ENCODE results near the gene PHF2. TPM values are rescaled to one million over a fixed set of nuclear protein-coding genes. Genes with fewer than 3 reads are reported as not detected.
"Not testable (repeated sequence)": the region's sequence is repeated elsewhere in the genome, so short reads cannot be mapped to it uniquely, and the experiment has no call there.

Gene PHF2
- total RNA-seq, 1 donor from 2014 or later, result 18.8 TPM

GRCh38 chr9:93667006-93667405 lies 90.6 kb downstream of the PHF2 start:
- Histone ChIP-seq H3K36me3 (ENCODE audit: control insufficient read depth in 3 of 3, insufficient read depth in 3 of 3, low read length in 3 of 3) (peaks cover 30 to 41% (median 35%) of the 10 kb centered on the region in 3 donors), H3K27me3 (ENCODE audit: control insufficient read depth in 3 of 3, insufficient read depth in 3 of 3, low read length in 3 of 3) (no peaks in the 10 kb centered on the region), H3K9ac (ENCODE audit: low read depth in 1 of 3, low read length in 3 of 3) (no peak overlapping the region), H3K4me1 (ENCODE audit: control insufficient read depth in 3 of 3, insufficient read depth in 3 of 3, low read length in 3 of 3) (no peaks in the 10 kb centered on the region), H3K27ac (ENCODE audit: low read depth, low read length) (no peak overlapping the region), H3K9me3 (ENCODE audit: control insufficient read depth in 3 of 3, low read length in 3 of 3) (no peaks in the 10 kb centered on the region), H3K4me3 (ENCODE audit: low read length in 3 of 3) (no peak overlapping the region)

- peaks cover 26 to 35% (median 31%) of the 10 kb centered on the region in 3 donors for H3K36me3 ChIP-seq (ENCODE audit: control insufficient read depth in 3 of 3, insufficient read depth in 3 of 3, low read length in 3 of 3)
- H3K4me1 ChIP-seq (ENCODE audit: control insufficient read depth in 3 of 3, insufficient read depth in 3 of 3, low read length in 3 of 3), result no peaks in the 10 kb centered on the region
- no peak overlapping the region for H3K27ac ChIP-seq (ENCODE audit: low read depth, low read length)
- H3K27me3 ChIP-seq (ENCODE audit: control insufficient read depth in 3 of 3, insufficient read depth in 3 of 3, low read length in 3 of 3), result no peaks in the 10 kb centered on the region
- no peaks in the 10 kb centered on the region for H3K9me3 ChIP-seq (ENCODE audit: control insufficient read depth in 3 of 3, low read length in 3 of 3)
- H3K9ac ChIP-seq (ENCODE audit: low read depth in 1 of 3, low read length in 3 of 3), result no peak overlapping the region
- no peak overlapping the region for H3K4me3 ChIP-seq (ENCODE audit: low read length in 3 of 3)
Measured at GRCh38 chr9:93667627-93668026, 91.2 kb downstream of the PHF2 start.

- no peaks in the 10 kb centered on the region for H3K4me1 ChIP-seq (ENCODE audit: control insufficient read depth in 3 of 3, insufficient read depth in 3 of 3, low read length in 3 of 3)
- H3K4me3 ChIP-seq (ENCODE audit: low read length in 3 of 3), result no peak overlapping the region
- H3K9me3 ChIP-seq (ENCODE audit: control insufficient read depth in 3 of 3, low read length in 3 of 3), result no peaks in the 10 kb centered on the region
- H3K36me3 ChIP-seq (ENCODE audit: control insufficient read depth in 3 of 3, insufficient read depth in 3 of 3, low read length in 3 of 3), result peaks cover 19 to 34% (median 31%) of the 10 kb centered on the region in 3 donors
- no peaks in the 10 kb centered on the region for H3K27me3 ChIP-seq (ENCODE audit: control insufficient read depth in 3 of 3, insufficient read depth in 3 of 3, low read length in 3 of 3)
- no peak overlapping the region for H3K9ac ChIP-seq (ENCODE audit: low read depth in 1 of 3, low read length in 3 of 3)
- no peak overlapping the region for H3K27ac ChIP-seq (ENCODE audit: low read depth, low read length)
Measured at GRCh38 chr9:93668261-93668871, 92.0 kb downstream of the PHF2 start.

GRCh38 chr9:93669116-93669957 lies 93.0 kb downstream of the PHF2 start:
- Histone ChIP-seq H3K4me3 (ENCODE audit: low read length in 3 of 3) (no peak overlapping the region), H3K4me1 (ENCODE audit: control insufficient read depth in 3 of 3, insufficient read depth in 3 of 3, low read length in 3 of 3) (no peaks in the 10 kb centered on the region), H3K27ac (ENCODE audit: low read depth, low read length) (no peak overlapping the region), H3K9ac (ENCODE audit: low read depth in 1 of 3, low read length in 3 of 3) (no peak overlapping the region), H3K36me3 (ENCODE audit: control insufficient read depth in 3 of 3, insufficient read depth in 3 of 3, low read length in 3 of 3) (peaks cover 19 to 33% (median 28%) of the 10 kb centered on the region in 3 donors), H3K27me3 (ENCODE audit: control insufficient read depth in 3 of 3, insufficient read depth in 3 of 3, low read length in 3 of 3) (no peaks in the 10 kb centered on the region), H3K9me3 (ENCODE audit: control insufficient read depth in 3 of 3, low read length in 3 of 3) (no peaks in the 10 kb centered on the region)

GRCh38 chr9:93669958-93670207 lies 93.5 kb downstream of the PHF2 start:
- H3K27me3 ChIP-seq (ENCODE audit: control insufficient read depth in 3 of 3, insufficient read depth in 3 of 3, low read length in 3 of 3), result no peaks in the 10 kb centered on the region
- peaks cover 23 to 34% (median 33%) of the 10 kb centered on the region in 3 donors for H3K36me3 ChIP-seq (ENCODE audit: control insufficient read depth in 3 of 3, insufficient read depth in 3 of 3, low read length in 3 of 3)
- no peaks in the 10 kb centered on the region for H3K4me1 ChIP-seq (ENCODE audit: control insufficient read depth in 3 of 3, insufficient read depth in 3 of 3, low read length in 3 of 3)
- H3K4me3 ChIP-seq (ENCODE audit: low read length in 3 of 3), result no peak overlapping the region
- no peaks in the 10 kb centered on the region for H3K9me3 ChIP-seq (ENCODE audit: control insufficient read depth in 3 of 3, low read length in 3 of 3)
- no peak overlapping the region for H3K27ac ChIP-seq (ENCODE audit: low read depth, low read length)
- no peak overlapping the region for H3K9ac ChIP-seq (ENCODE audit: low read depth in 1 of 3, low read length in 3 of 3)

- no peak overlapping the region for H3K4me3 ChIP-seq (ENCODE audit: low read length in 3 of 3)
- no peaks in the 10 kb centered on the region for H3K4me1 ChIP-seq (ENCODE audit: control insufficient read depth in 3 of 3, insufficient read depth in 3 of 3, low read length in 3 of 3)
- H3K27me3 ChIP-seq (ENCODE audit: control insufficient read depth in 3 of 3, insufficient read depth in 3 of 3, low read length in 3 of 3), result no peaks in the 10 kb centered on the region
- no peaks in the 10 kb centered on the region for H3K9me3 ChIP-seq (ENCODE audit: control insufficient read depth in 3 of 3, low read length in 3 of 3)
- peaks cover 22 to 36% (median 31%) of the 10 kb centered on the region in 3 donors for H3K36me3 ChIP-seq (ENCODE audit: control insufficient read depth in 3 of 3, insufficient read depth in 3 of 3, low read length in 3 of 3)
- no peak overlapping the region for H3K9ac ChIP-seq (ENCODE audit: low read depth in 1 of 3, low read length in 3 of 3)
- no peak overlapping the region for H3K27ac ChIP-seq (ENCODE audit: low read depth, low read length)
Measured at GRCh38 chr9:93670208-93671019, 94.0 kb downstream of the PHF2 start.

GRCh38 chr9:93671020-93671338 lies 94.6 kb downstream of the PHF2 start:
- Histone ChIP-seq H3K9ac (ENCODE audit: low read depth in 1 of 3, low read length in 3 of 3) (no peak overlapping the region), H3K4me3 (ENCODE audit: low read length in 3 of 3) (no peak overlapping the region), H3K27ac (ENCODE audit: low read depth, low read length) (no peak overlapping the region), H3K9me3 (ENCODE audit: control insufficient read depth in 3 of 3, low read length in 3 of 3) (no peaks in the 10 kb centered on the region), H3K27me3 (ENCODE audit: control insufficient read depth in 3 of 3, insufficient read depth in 3 of 3, low read length in 3 of 3) (no peaks in the 10 kb centered on the region), H3K4me1 (ENCODE audit: control insufficient read depth in 3 of 3, insufficient read depth in 3 of 3, low read length in 3 of 3) (no peaks in the 10 kb centered on the region), H3K36me3 (ENCODE audit: control insufficient read depth in 3 of 3, insufficient read depth in 3 of 3, low read length in 3 of 3) (peaks cover 25 to 36% (median 36%) of the 10 kb centered on the region in 3 donors)

GRCh38 chr9:93672330-93673020 lies 96.1 kb downstream of the PHF2 start:
- H3K9ac ChIP-seq (ENCODE audit: low read depth in 1 of 3, low read length in 3 of 3); H3K9me3 ChIP-seq (ENCODE audit: control insufficient read depth in 3 of 3, low read length in 3 of 3); H3K27me3 ChIP-seq (ENCODE audit: control insufficient read depth in 3 of 3, insufficient read depth in 3 of 3, low read length in 3 of 3); H3K4me3 ChIP-seq (ENCODE audit: low read length in 3 of 3); H3K4me1 ChIP-seq (ENCODE audit: control insufficient read depth in 3 of 3, insufficient read depth in 3 of 3, low read length in 3 of 3); H3K27ac ChIP-seq (ENCODE audit: low read depth, low read length): not testable (repeated sequence)
- H3K36me3 ChIP-seq (ENCODE audit: control insufficient read depth in 3 of 3, insufficient read depth in 3 of 3, low read length in 3 of 3), result peaks cover 31 to 42% (median 40%) of the 10 kb centered on the region in 3 donors

GRCh38 chr9:93673021-93673838 lies 96.8 kb downstream of the PHF2 start:
- Histone ChIP-seq H3K4me3 (ENCODE audit: low read length in 3 of 3) (no peak overlapping the region), H3K9me3 (ENCODE audit: control insufficient read depth in 3 of 3, low read length in 3 of 3) (no peaks in the 10 kb centered on the region), H3K27ac (ENCODE audit: low read depth, low read length) (no peak overlapping the region), H3K9ac (ENCODE audit: low read depth in 1 of 3, low read length in 3 of 3) (no peak overlapping the region), H3K4me1 (ENCODE audit: control insufficient read depth in 3 of 3, insufficient read depth in 3 of 3, low read length in 3 of 3) (no peaks in the 10 kb centered on the region), H3K36me3 (ENCODE audit: control insufficient read depth in 3 of 3, insufficient read depth in 3 of 3, low read length in 3 of 3) (peaks cover 37 to 46% (median 42%) of the 10 kb centered on the region in 3 donors), H3K27me3 (ENCODE audit: control insufficient read depth in 3 of 3, insufficient read depth in 3 of 3, low read length in 3 of 3) (no peaks in the 10 kb centered on the region)
